Fibroblast of lung (primary cell): ENCODE measurements around the gene STRA8. TPM values are rescaled to one million over a fixed set of nuclear protein-coding genes. Genes with fewer than 3 reads are reported as not detected.

Experiments used
- DNase-seq, 2 donors: peaks; one replicate each; pipeline versions ENCODE4 v3.0.0 to v3.0.0-alpha.2; 2010; ENCODE audit warnings: low read depth in 2 of 2
- H2AFZ ChIP-seq: 2 replicates; pipeline ENCODE4 v1.5.1; 2012; ENCODE audit warnings: low read length, control low read depth, inconsistent platforms
- H3K27ac ChIP-seq: 2 replicates; pipeline ENCODE4 v1.5.1; 2011; ENCODE audit warnings: low read length, control low read depth; ENCODE audit not compliant: insufficient read depth
- H3K27me3 ChIP-seq: 2 replicates; pipeline ENCODE4 v1.5.1; 2011; ENCODE audit warnings: mild to moderate bottlenecking, low read length; ENCODE audit not compliant: control insufficient read depth, insufficient read depth
- H3K36me3 ChIP-seq: 2 replicates; pipeline ENCODE4 v1.5.1; 2011; ENCODE audit warnings: low read length; ENCODE audit not compliant: control insufficient read depth, insufficient read depth
- H3K4me1 ChIP-seq: 2 replicates; pipeline ENCODE4 v1.5.1; 2011; ENCODE audit warnings: low read length; ENCODE audit not compliant: control insufficient read depth, insufficient read depth; ENCODE audit errors: extremely low read depth
- H3K4me2 ChIP-seq: 2 replicates; pipeline ENCODE4 v1.5.1; 2011; ENCODE audit warnings: low read length, control low read depth; ENCODE audit not compliant: insufficient read depth; ENCODE audit errors: extremely low read depth
- H3K4me3 ChIP-seq, 4 experiments: fragments of 200-600 bp in 1 of 4; sonication (generic) in 1 of 4; replicated peaks in 1 of 4; 2 replicates each; pipeline ENCODE4 v1.5.1; 2011 to 2016; ENCODE audit warnings: low read length in 4 of 4, low read depth in 3 of 4, mild to moderate bottlenecking in 3 of 4, control low read depth in 2 of 4, inconsistent platforms in 1 of 4, mixed read lengths in 1 of 4; ENCODE audit not compliant: insufficient read depth in 1 of 4; ENCODE audit errors: control extremely low read depth in 1 of 4
- H3K79me2 ChIP-seq: 2 replicates; pipeline ENCODE4 v1.5.1; 2012; ENCODE audit warnings: mild to moderate bottlenecking, low read length, inconsistent platforms; ENCODE audit not compliant: control insufficient read depth, insufficient read depth
- H3K9ac ChIP-seq: 2 replicates; pipeline ENCODE4 v1.5.1; 2011; ENCODE audit warnings: mild to moderate bottlenecking, low read length, control low read depth; ENCODE audit not compliant: insufficient read depth
- H3K9me3 ChIP-seq: 2 replicates; pipeline ENCODE4 v1.5.1; 2012; ENCODE audit warnings: low read depth, low read length; ENCODE audit not compliant: control insufficient read depth, insufficient read depth
- H4K20me1 ChIP-seq: 2 replicates; pipeline ENCODE4 v1.5.1; 2011; ENCODE audit warnings: low read length; ENCODE audit not compliant: control insufficient read depth, insufficient read depth; ENCODE audit errors: extremely low read depth
- CTCF ChIP-seq, 2 donors: IDR thresholded peaks in 1 of 2; conservative IDR thresholded peaks in 1 of 2; 1 replicate in 1 of 2; 2 replicates in 1 of 2; pipeline ENCODE4 v1.5.1; 2011 to 2012; ENCODE audit warnings: low read length in 2 of 2, control low read depth in 1 of 2, inconsistent platforms in 1 of 2, low read depth in 1 of 2, mild to moderate bottlenecking in 1 of 2
- EZH2 ChIP-seq: IDR thresholded peaks from 2 replicates; pipeline ENCODE4 v1.5.1; 2012; ENCODE audit warnings: low read length, control low read depth, mild to moderate bottlenecking; ENCODE audit errors: missing control alignments
- polyA plus RNA-seq, 2 donors: library from polyadenylated mRNA; depleted of rRNA in 1 of 2; stranded (reverse) in 1 of 2; unstranded in 1 of 2; fragments of >200 nt; gene quantifications; 2 replicates each; pipeline ENCODE4 v1.2.1, GENCODE V29; 2011 to 2012; ENCODE audit warnings: missing spikeins in 1 of 2
- total RNA-seq: library from RNA; depleted of rRNA; stranded (reverse); fragments of >200 nt; gene quantifications from 2 replicates; pipeline ENCODE4 v1.2.1, GENCODE V29; 2014

The STRA8 gene
- total and polyA plus RNA-seq, 2 donors (not counting 1 experiment from before 2014, with no cell fraction given) = not detected

- no peak overlapping the region for H2AFZ ChIP-seq
- H3K79me2 ChIP-seq = no peaks in the 10 kb centered on the region
- H3K4me2 ChIP-seq = no peak overlapping the region
- H4K20me1 ChIP-seq = no peaks in the 10 kb centered on the region
- no peaks in the 10 kb centered on the region for H3K36me3 ChIP-seq
- no peaks in the 10 kb centered on the region for H3K9me3 ChIP-seq
- no peaks in the 10 kb centered on the region for H3K27me3 ChIP-seq
- no peak overlapping the region for H3K27ac ChIP-seq
- H3K4me1 ChIP-seq = no peaks in the 10 kb centered on the region
- H3K4me3 ChIP-seq = no peak overlapping the region
- DNase-seq = peak in 1 of 2 donors; percentile 12
- no peak overlapping the region for H3K9ac ChIP-seq
- TF ChIP-seq CTCF (conservative IDR thresholded peaks at IDR 0.05 in 1 of 2, IDR thresholded peaks at IDR 0.05 in 1 of 2; ENCODE audit: low read depth in 1 of 2, low read length in 2 of 2) (no peak), EZH2 (no peak)
Measured at GRCh38 chr7:135300913-135301765, 67.5 kb downstream of the STRA8 start.

Other genes starting within 250 kb of the STRA8 start
- gene AGBL3, start 247.3 kb upstream of the STRA8 start, total RNA-seq = 1.3 TPM in 2 replicates
- gene AGBL3, start 247.3 kb upstream of the STRA8 start, polyA plus RNA-seq = 0.56 and 0.78 TPM in 2 replicates
- 13.1 and 29.7 TPM in 2 replicates for gene TMEM140, start 85.8 kb upstream of the STRA8 start, total RNA-seq
- gene TMEM140, start 85.8 kb upstream of the STRA8 start, polyA plus RNA-seq = 5.1 and 8.7 TPM in 2 replicates
- gene CYREN, start 63.1 kb upstream of the STRA8 start, total RNA-seq = 34.5 and 40.1 TPM in 2 replicates
- gene CYREN, start 63.1 kb upstream of the STRA8 start, polyA plus RNA-seq = 24.4 and 33.0 TPM in 2 replicates
- gene WDR91, start 22.3 kb upstream of the STRA8 start, total RNA-seq = 17.5 and 27.4 TPM in 2 replicates
- 6.0 and 10.7 TPM in 2 replicates for gene WDR91, start 22.3 kb upstream of the STRA8 start, polyA plus RNA-seq